GM13977 (cell line): ENCODE data around the gene PRKG2.

Source experiments
- DNase-seq: peaks from one replicate; pipeline ENCODE4 v3.0.0; 2012; ENCODE audit warnings: low spot score
- CTCF ChIP-seq: IDR thresholded peaks from 2 replicates; pipeline ENCODE4 v1.5.1; 2012; ENCODE audit warnings: mild to moderate bottlenecking, control low read depth; ENCODE audit not compliant: insufficient read depth; ENCODE audit errors: extremely low read depth, missing control alignments
- in situ Hi-C: fragments of 300-500 bp; cut with MboI; formaldehyde crosslinking; loops from one replicate; pipeline ENCODE4 v1.12.0; 2022; ENCODE audit warnings: low sequenced_read_pairs, low pct_unique_long_range_greater_than_20kb, mixed read lengths, inconsistent platforms; ENCODE audit not compliant: unreplicated experiment

PRKG2 gene, protein sequence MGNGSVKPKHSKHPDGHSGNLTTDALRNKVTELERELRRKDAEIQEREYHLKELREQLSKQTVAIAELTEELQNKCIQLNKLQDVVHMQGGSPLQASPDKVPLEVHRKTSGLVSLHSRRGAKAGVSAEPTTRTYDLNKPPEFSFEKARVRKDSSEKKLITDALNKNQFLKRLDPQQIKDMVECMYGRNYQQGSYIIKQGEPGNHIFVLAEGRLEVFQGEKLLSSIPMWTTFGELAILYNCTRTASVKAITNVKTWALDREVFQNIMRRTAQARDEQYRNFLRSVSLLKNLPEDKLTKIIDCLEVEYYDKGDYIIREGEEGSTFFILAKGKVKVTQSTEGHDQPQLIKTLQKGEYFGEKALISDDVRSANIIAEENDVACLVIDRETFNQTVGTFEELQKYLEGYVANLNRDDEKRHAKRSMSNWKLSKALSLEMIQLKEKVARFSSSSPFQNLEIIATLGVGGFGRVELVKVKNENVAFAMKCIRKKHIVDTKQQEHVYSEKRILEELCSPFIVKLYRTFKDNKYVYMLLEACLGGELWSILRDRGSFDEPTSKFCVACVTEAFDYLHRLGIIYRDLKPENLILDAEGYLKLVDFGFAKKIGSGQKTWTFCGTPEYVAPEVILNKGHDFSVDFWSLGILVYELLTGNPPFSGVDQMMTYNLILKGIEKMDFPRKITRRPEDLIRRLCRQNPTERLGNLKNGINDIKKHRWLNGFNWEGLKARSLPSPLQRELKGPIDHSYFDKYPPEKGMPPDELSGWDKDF

GRCh38 chr4:81214881-81215868 lies at the start of gene PRKG2:
Gene PRKG2, minus strand, starts transcription at chr4:81215222. Its CDS starts 10,175 bp downstream, at chr4:81205047.
- TF ChIP-seq CTCF, result no peak
- no peak for DNase-seq
- in situ Hi-C loops, result no loop called here

DNA sequence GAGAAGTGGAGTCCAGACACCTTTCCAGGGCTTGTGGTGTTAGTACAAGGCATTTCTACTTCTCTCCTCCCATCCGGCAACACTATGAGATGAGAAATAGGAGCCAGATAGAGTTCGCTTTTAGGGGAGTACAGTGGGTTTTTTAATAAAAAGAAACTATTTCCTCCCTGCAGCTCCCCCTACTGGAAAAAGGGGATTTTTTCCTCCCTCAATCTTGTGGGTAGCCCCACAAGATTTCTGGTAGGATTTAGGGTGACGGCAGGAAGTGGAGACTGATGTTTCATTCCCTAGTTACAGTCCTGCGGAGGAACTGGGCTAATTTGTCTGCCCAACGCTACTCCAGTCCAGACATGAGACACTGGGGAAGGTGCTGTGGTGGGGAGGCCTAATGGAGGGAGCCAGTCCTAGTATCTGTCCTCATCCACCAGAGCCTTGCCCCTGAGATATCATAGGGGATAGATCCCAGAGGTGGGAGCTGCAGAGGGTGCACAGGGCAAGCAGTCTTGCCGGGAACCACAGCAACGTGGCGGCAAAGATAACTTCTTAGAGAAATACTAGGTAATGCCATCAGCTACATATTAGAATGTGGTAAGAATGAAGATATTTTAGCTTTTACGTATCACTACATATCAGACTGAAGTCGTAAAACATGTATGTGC lies 45.5 kb upstream of the PRKG2 start:
- in situ Hi-C loops, result no loop called here
- no peak for DNase-seq
- peak; percentile 33 for TF ChIP-seq CTCF

DNA sequence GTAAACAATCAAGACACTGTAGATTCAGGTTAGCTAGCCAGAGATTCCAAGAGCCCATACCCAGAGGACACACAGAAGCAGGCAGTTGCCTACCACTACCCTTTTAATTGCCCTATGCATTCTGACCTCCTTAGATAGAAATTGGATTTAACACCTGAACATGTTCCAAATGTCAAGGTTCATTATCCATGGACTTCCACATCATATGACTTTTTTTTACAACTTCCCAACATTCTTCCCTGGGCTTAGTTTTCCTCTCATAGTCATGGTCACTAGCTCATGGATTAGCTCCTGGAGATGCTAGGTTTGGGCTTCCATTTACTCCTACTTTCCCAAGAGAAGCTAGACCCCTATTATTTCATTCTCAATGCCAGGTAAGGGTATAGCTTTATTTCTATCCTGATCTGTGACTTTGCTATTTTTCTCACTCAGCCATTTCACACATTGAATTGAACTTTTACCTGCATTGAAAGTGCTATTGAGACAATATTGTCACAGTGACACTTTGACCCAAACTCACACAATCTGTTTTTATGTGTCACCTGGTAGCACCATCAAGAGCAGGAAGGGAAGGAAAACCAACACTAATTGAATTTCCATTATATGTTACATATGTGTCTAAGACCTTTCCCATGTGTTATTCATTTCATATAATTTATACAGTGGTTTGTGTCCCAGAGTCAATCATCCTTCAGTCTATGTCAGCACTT lies 44.0 kb upstream of the PRKG2 start:
- in situ Hi-C loops, result no loop called here

DNA sequence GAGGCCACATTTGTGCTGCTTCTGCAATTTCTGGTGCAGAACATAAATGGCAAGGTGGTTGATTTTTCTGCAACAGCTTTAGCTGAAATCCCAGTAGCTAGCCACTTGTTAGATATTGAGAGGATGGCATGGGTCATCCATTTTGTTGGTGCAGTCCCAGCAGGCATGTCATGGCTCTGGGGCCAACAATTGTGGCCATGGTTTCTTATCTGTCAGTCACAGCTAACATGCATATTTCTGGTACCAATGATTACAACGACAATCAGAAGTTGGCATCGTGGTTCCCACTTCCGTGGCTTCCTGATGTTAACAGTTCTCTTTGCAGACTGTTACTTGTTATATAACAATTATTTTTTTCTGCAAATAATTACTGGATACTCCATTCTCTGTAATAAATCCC lies 42.8 kb upstream of the PRKG2 start:
- DNase-seq, result no peak
- no peak for TF ChIP-seq CTCF
- in situ Hi-C loops, result no loop called here

More for the DNA sequence above, 44.0 kb upstream of the PRKG2 start:
- no peak for TF ChIP-seq CTCF
- no peak for DNase-seq

GRCh38 chr4:81257021-81257420 lies 42.0 kb upstream of the PRKG2 start:
- no peak for TF ChIP-seq CTCF
- in situ Hi-C loops, result no loop called here
- no peak for DNase-seq
